Mesenchymal stem cell (in vitro differentiated cells and primary cell): ENCODE results near the gene RPS16.

Experiments
- DNase-seq: peaks from one replicate; pipeline ENCODE4 v3.0.0-alpha.2; 2013
- H2AFZ ChIP-seq: one replicate; pipeline ENCODE4 v1.6.1; 2013; ENCODE audit warnings: low read depth, mild to moderate bottlenecking, control low read depth, inconsistent platforms, low read length, moderate library complexity
- H2AK5ac ChIP-seq: 2 replicates; pipeline ENCODE4 v1.6.1; 2013; ENCODE audit warnings: low read length, moderate library complexity, mild to moderate bottlenecking, inconsistent platforms; ENCODE audit not compliant: severe bottlenecking
- H2BK120ac ChIP-seq: one replicate; pipeline ENCODE4 v1.6.1; 2013; ENCODE audit warnings: low read depth, mild to moderate bottlenecking, inconsistent platforms, low read length, moderate library complexity
- H2BK12ac ChIP-seq, 2 experiments: one replicate each; pipeline ENCODE4 v1.6.1; 2013; ENCODE audit warnings: inconsistent platforms in 2 of 2, low read length in 2 of 2, mild to moderate bottlenecking in 2 of 2, moderate library complexity in 2 of 2, control low read depth in 1 of 2
- H2BK15ac ChIP-seq: one replicate; pipeline ENCODE4 v1.6.1; 2013; ENCODE audit warnings: mild to moderate bottlenecking, low read depth, inconsistent platforms; ENCODE audit not compliant: poor library complexity, severe bottlenecking
- H2BK5ac ChIP-seq: 2 replicates; pipeline ENCODE4 v1.6.1; 2013; ENCODE audit warnings: low read depth, mild to moderate bottlenecking, low read length, control low read depth, inconsistent platforms; ENCODE audit not compliant: poor library complexity, severe bottlenecking
- H3K14ac ChIP-seq, 2 experiments: one replicate each; pipeline ENCODE4 v1.6.1; 2013; ENCODE audit warnings: inconsistent platforms in 2 of 2, low read length in 2 of 2, control low read depth in 1 of 2, mild to moderate bottlenecking in 1 of 2, moderate library complexity in 1 of 2
- H3K18ac ChIP-seq, 2 experiments: one replicate each; pipeline ENCODE4 v1.6.1; 2013; ENCODE audit warnings: inconsistent platforms in 2 of 2, low read length in 2 of 2, control low read depth in 1 of 2, low read depth in 1 of 2, mild to moderate bottlenecking in 1 of 2
- H3K23ac ChIP-seq, 2 experiments: one replicate each; pipeline ENCODE4 v1.6.1; 2013; ENCODE audit warnings: inconsistent platforms in 2 of 2, low read length in 2 of 2, mild to moderate bottlenecking in 2 of 2, moderate library complexity in 2 of 2, control low read depth in 1 of 2
- H3K27ac ChIP-seq: 2 replicates; pipeline ENCODE4 v1.5.1; 2013; ENCODE audit warnings: mild to moderate bottlenecking, moderate library complexity, low read length, control low read depth, inconsistent platforms; ENCODE audit not compliant: poor library complexity, severe bottlenecking
- H3K27me3 ChIP-seq, 2 experiments: 2 replicates each; pipeline versions ENCODE4 v1.6.1 to v1.7.0; 2013; ENCODE audit warnings: low read length in 2 of 2, mild to moderate bottlenecking in 2 of 2, moderate library complexity in 2 of 2, control low read depth in 1 of 2, inconsistent platforms in 1 of 2; ENCODE audit not compliant: control insufficient read depth in 1 of 2, insufficient read depth in 1 of 2
- H3K36me3 ChIP-seq, 2 experiments: 2 replicates each; pipeline versions ENCODE4 v1.6.1 to v1.7.0; 2013; ENCODE audit warnings: low read length in 2 of 2, control low read depth in 1 of 2, inconsistent platforms in 1 of 2, low read depth in 1 of 2, mild to moderate bottlenecking in 1 of 2; ENCODE audit not compliant: insufficient read depth in 2 of 2, control insufficient read depth in 1 of 2
- H3K4ac ChIP-seq, 2 experiments: one replicate each; pipeline ENCODE4 v1.6.1; 2013; ENCODE audit warnings: inconsistent platforms in 2 of 2, low read length in 2 of 2, mild to moderate bottlenecking in 2 of 2, moderate library complexity in 2 of 2, control low read depth in 1 of 2, low read depth in 1 of 2
- H3K4me1 ChIP-seq: 2 replicates; pipeline ENCODE4 v1.6.1; 2013; ENCODE audit warnings: low read depth, low read length, control low read depth; ENCODE audit not compliant: control insufficient read depth, insufficient read depth
- H3K4me2 ChIP-seq: 2 replicates; pipeline ENCODE4 v1.6.1; 2013; ENCODE audit warnings: low read length, mild to moderate bottlenecking, inconsistent platforms; ENCODE audit not compliant: poor library complexity, severe bottlenecking
- H3K4me3 ChIP-seq, 2 experiments: 2 replicates each; pipeline versions ENCODE4 v1.5.1 to v1.7.0; 2013; ENCODE audit warnings: low read length in 2 of 2, mild to moderate bottlenecking in 2 of 2, control low read depth in 1 of 2, low read depth in 1 of 2; ENCODE audit not compliant: insufficient read depth in 1 of 2
- H3K79me1 ChIP-seq: replicated peaks from 2 replicates; pipeline ENCODE4 v1.6.1; 2013; ENCODE audit warnings: mild to moderate bottlenecking, control low read depth, low read length, inconsistent platforms; ENCODE audit not compliant: poor library complexity, severe bottlenecking
- H3K9ac ChIP-seq: 2 replicates; pipeline ENCODE4 v1.7.0; 2013; ENCODE audit warnings: mild to moderate bottlenecking, low read length, moderate library complexity
- H3K9me3 ChIP-seq: 2 replicates; pipeline ENCODE4 v1.7.0; 2013; ENCODE audit warnings: mild to moderate bottlenecking, low read length; ENCODE audit not compliant: control insufficient read depth
- H4K8ac ChIP-seq: one replicate; pipeline ENCODE4 v1.6.1; 2013; ENCODE audit warnings: inconsistent platforms, mild to moderate bottlenecking, low read length, moderate library complexity
- H4K91ac ChIP-seq: one replicate; pipeline ENCODE4 v1.6.1; 2013; ENCODE audit warnings: mild to moderate bottlenecking, low read length, inconsistent platforms
- WGBS: methylation state at CpG from one replicate; pipeline ENCODE4 v1.1.7; 2013; ENCODE audit warnings: mixed read lengths; 5-methylcytosine and 5-hydroxymethylcytosine counted together

RPS16 gene

DNA sequence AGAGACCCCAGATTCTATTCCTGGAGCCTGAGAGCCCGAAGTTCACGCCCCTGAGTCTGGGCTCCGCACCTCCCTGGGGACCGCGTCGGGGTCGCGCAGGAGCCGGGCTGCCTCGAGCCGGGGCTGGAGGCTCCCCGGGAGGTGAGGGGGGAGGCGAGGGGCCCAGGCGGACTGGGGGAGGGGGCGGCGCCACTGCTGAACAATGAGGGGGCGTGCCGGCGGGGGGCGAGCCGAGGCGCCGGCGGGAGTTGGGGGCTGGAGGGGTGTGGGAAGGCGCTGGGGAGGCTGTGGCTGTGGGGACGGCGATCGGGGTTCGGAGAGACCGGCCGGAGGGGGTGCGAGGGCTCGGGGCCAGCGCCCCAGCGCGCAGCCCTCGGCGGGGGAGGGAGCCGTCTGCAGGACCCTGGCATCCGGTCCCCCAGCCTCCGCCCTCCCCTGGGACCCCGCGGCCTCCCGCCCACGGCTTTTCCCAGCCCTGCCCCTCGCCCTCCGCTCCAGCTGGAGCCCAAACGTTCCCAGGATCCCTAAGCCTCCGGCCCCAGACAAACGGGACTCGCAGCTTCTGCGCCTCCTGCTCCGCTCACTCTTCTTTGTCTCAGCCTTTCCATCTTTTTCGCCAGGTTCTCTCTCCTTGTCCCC lies 22.4 kb downstream of the RPS16 start:
- Histone ChIP-seq H3K4me3 (peak overlapping the region; percentile 75 to 92), H3K79me1 (peaks cover 7% of the 10 kb centered on the region), H3K4me2 (peak overlapping the region; percentile 83), H3K27ac (peak overlapping the region; percentile 98), H2AFZ (no peak overlapping the region), H2BK120ac (peak overlapping the region; percentile 95), H3K27me3 (no peaks in the 10 kb centered on the region), H3K23ac (no peak overlapping the region), H4K91ac (peak overlapping the region; percentile 95), H2BK15ac (peak overlapping the region; percentile 83), H2AK5ac (peak overlapping the region; percentile 90), H3K18ac (peak overlapping the region; percentile 81 to 87), H3K4ac (peak overlapping the region; percentile 58 to 97), H3K9me3 (no peaks in the 10 kb centered on the region), H3K36me3 (peaks cover 7 to 38% of the 10 kb centered on the region in 2 experiments), H2BK12ac (peak overlapping the region in 1 of 2 experiments; percentile 75), H3K4me1 (peaks cover 46% of the 10 kb centered on the region), H3K9ac (peak overlapping the region; percentile 98), H2BK5ac (peak overlapping the region; percentile 97), H4K8ac (peak overlapping the region; percentile 79), H3K14ac (peak overlapping the region in 1 of 2 experiments; percentile 62)
- peak; percentile 77 for DNase-seq
- WGBS, result under 1% methylated on average over 41 of the region's 54 CpGs

- H4K91ac ChIP-seq, result peak overlapping the region; percentile 95
- peak overlapping the region; percentile 35 to 37 for H2BK12ac ChIP-seq
- WGBS, result under 1% methylated on average over 24 of the region's 24 CpGs
- H2AFZ ChIP-seq, result no peak overlapping the region
- peak overlapping the region; percentile 81 to 87 for H3K18ac ChIP-seq
- H3K14ac ChIP-seq, result peak overlapping the region; percentile 68 to 76
- peak overlapping the region; percentile 90 for H4K8ac ChIP-seq
- no peaks in the 10 kb centered on the region for H3K9me3 ChIP-seq
- H2BK15ac ChIP-seq, result peak overlapping the region; percentile 100
- peak overlapping the region; percentile 79 for H2AK5ac ChIP-seq
- peak overlapping the region; percentile 58 to 97 for H3K4ac ChIP-seq
- H3K23ac ChIP-seq, result no peak overlapping the region
- H3K27me3 ChIP-seq, result no peaks in the 10 kb centered on the region
- H3K27ac ChIP-seq, result peak overlapping the region; percentile 98
- peak overlapping the region; percentile 62 for H3K4me2 ChIP-seq
- peaks cover 7% of the 10 kb centered on the region for H3K79me1 ChIP-seq
- no peak for DNase-seq
- H3K9ac ChIP-seq, result peak overlapping the region; percentile 98
- peak overlapping the region; percentile 95 for H2BK120ac ChIP-seq
- H3K4me1 ChIP-seq, result peaks cover 51% of the 10 kb centered on the region
- peaks cover 12 to 38% of the 10 kb centered on the region in 2 experiments for H3K36me3 ChIP-seq
- H3K4me3 ChIP-seq, result peak overlapping the region; percentile 75 to 92
- H2BK5ac ChIP-seq, result peak overlapping the region; percentile 97
Observed at GRCh38 chr19:39412867-39413271, 22.9 kb downstream of the RPS16 start.

DNA sequence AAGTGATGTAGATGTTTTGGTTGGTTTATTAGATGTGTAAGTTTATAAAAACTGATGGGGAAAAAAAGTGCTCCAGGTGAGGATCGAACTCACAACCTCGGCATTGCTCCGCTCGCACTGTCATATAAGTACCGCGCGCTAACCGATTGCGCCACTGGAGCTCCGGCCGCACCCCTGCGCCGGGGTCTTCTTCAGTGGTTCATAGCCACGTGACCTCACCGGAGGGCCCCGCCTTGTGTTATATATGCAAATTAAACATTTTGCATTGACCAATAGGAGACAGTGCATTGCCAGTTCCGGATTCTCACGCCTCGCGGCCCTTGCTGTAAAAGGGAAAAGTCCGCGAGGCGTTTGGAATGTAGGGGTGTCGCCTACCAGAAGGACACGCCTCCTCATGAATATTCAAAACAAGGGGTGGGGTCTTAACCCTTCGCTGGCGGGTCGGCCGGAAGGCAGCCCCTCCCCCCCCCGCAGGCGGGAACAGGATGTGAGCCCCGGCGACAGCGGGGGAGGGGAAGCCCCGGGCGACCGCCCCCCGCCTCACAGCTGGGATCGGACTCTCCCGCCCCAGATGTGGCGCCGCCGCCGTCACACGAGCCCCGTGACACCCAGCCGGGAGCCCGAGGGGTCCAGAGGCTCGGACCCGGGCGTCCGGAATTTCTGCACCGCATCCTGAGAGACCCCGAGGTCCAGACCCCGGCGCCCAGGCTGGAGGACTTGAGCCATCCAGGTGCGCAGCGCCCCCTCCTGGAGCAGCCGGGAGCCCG lies 23.5 kb downstream of the RPS16 start, which contains the start of gene PLEKHG2:
Gene PLEKHG2 (plus strand): TSS at position 570 of the 767 bp plus-strand sequence. CDS start 1,418 bp downstream, outside the sequence.
- H3K23ac ChIP-seq, result no peak within 1 kb of the TSS
- peak within 1 kb of the TSS; percentile 75 to 92 for H3K4me3 ChIP-seq
- peak within 1 kb of the TSS; percentile 95 for H4K91ac ChIP-seq
- H2AFZ ChIP-seq, result no peak within 1 kb of the TSS
- H3K4me2 ChIP-seq, result peak within 1 kb of the TSS; percentile 83
- H3K18ac ChIP-seq, result peak within 1 kb of the TSS; percentile 81 to 87
- H3K79me1 ChIP-seq, result peaks cover 5% of the 10 kb centered on the region
- peak within 1 kb of the TSS; percentile 35 to 37 for H2BK12ac ChIP-seq
- H3K9ac ChIP-seq, result peak within 1 kb of the TSS; percentile 98
- no peaks in the 10 kb centered on the region for H3K27me3 ChIP-seq
- peak within 1 kb of the TSS; percentile 100 for H2BK15ac ChIP-seq
- peak within 1 kb of the TSS; percentile 98 for H3K27ac ChIP-seq
- H2AK5ac ChIP-seq, result peak within 1 kb of the TSS; percentile 79
- DNase-seq, result peak; percentile 100
- H3K4me1 ChIP-seq, result peaks cover 51% of the 10 kb centered on the region
- H3K36me3 ChIP-seq, result peaks cover 15 to 36% of the 10 kb centered on the region in 2 experiments
- H3K4ac ChIP-seq, result peak within 1 kb of the TSS; percentile 58 to 97
- WGBS, result under 1% methylated on average over 57 of the region's 60 CpGs
- no peaks in the 10 kb centered on the region for H3K9me3 ChIP-seq
- H2BK120ac ChIP-seq, result peak within 1 kb of the TSS; percentile 95
- peak within 1 kb of the TSS; percentile 90 for H4K8ac ChIP-seq
- H3K14ac ChIP-seq, result peak within 1 kb of the TSS; percentile 68 to 76
- H2BK5ac ChIP-seq, result peak within 1 kb of the TSS; percentile 97

- Histone ChIP-seq H2BK120ac (no peak overlapping the region), H2BK5ac (no peak overlapping the region), H3K36me3 (peaks cover 15 to 31% of the 10 kb centered on the region in 2 experiments), H3K4me2 (peak overlapping the region; percentile 19), H3K27me3 (no peaks in the 10 kb centered on the region), H3K9ac (peak overlapping the region; percentile 98), H2BK15ac (no peak overlapping the region), H3K27ac (peak overlapping the region; percentile 58), H3K4me1 (peaks cover 49% of the 10 kb centered on the region), H4K8ac (no peak overlapping the region), H4K91ac (no peak overlapping the region), H2AFZ (no peak overlapping the region), H3K4ac (no peak overlapping the region), H3K9me3 (no peaks in the 10 kb centered on the region), H3K18ac (no peak overlapping the region), H3K4me3 (peak overlapping the region in 1 of 2 experiments; percentile 76), H3K79me1 (peaks cover 3% of the 10 kb centered on the region), H3K23ac (no peak overlapping the region), H2AK5ac (no peak overlapping the region), H2BK12ac (no peak overlapping the region), H3K14ac (no peak overlapping the region)
- WGBS, result 0% methylated on average over 3 of the region's 7 CpGs
- no peak for DNase-seq
Observed at GRCh38 chr19:39411832-39412099, 24.0 kb downstream of the RPS16 start.
